H4 (cell line): ENCODE data around the gene ZBTB49. TPM values are rescaled to one million over a fixed set of nuclear protein-coding genes. Genes with fewer than 3 reads are reported as not detected.
A peak's percentile ranks its signal among the peaks of the same experiment; 100 is the strongest.

Source experiments
- DNase-seq: peaks from one replicate; pipeline ENCODE4 v3.0.0-alpha.2; 2015; ENCODE audit warnings: low spot score
- total RNA-seq: library from RNA; depleted of rRNA; stranded (reverse); fragments of >200 nt; shearing (Covaris generic); gene quantifications from 2 replicates; pipeline ENCODE4 v1.2.3, GENCODE V29; 2014

ZBTB49 gene
- total RNA-seq, 1 experiment from 2014 or later, result 5.5 TPM

GRCh38 chr4:4277531-4277930 lies 12.5 kb upstream of the ZBTB49 start:
- no peak for DNase-seq

GRCh38 chr4:4281787-4282186 lies 8.3 kb upstream of the ZBTB49 start:
- no peak for DNase-seq

- no peak for DNase-seq
These were observed 5.0 kb upstream of the ZBTB49 start for GRCh38 chr4:4284827-4285618.

GRCh38 chr4:4288098-4288497 lies 2.0 kb upstream of the ZBTB49 start:
- DNase-seq, result no peak

- DNase-seq, result no peak
These were observed 996 bp upstream of the ZBTB49 start for GRCh38 chr4:4289055-4289454.

GRCh38 chr4:4289597-4289940 lies 482 bp upstream of the ZBTB49 start:
- DNase-seq, result no peak

- no peak for DNase-seq
These were observed 3.2 kb downstream of the ZBTB49 start for GRCh38 chr4:4293279-4293678.

GRCh38 chr4:4296283-4296846 lies 6.3 kb downstream of the ZBTB49 start:
- DNase-seq, result no peak

GRCh38 chr4:4299006-4299405 lies 9.0 kb downstream of the ZBTB49 start:
- DNase-seq, result no peak

- no peak for DNase-seq
These were observed 11.9 kb downstream of the ZBTB49 start for GRCh38 chr4:4302001-4302400.

GRCh38 chr4:4302416-4302815 lies 12.4 kb downstream of the ZBTB49 start:
- no peak for DNase-seq

GRCh38 chr4:4306920-4307319 lies 16.9 kb downstream of the ZBTB49 start:
- DNase-seq, result no peak

GRCh38 chr4:4308800-4309441 lies 18.9 kb downstream of the ZBTB49 start:
- DNase-seq, result peak; percentile 35

- no peak for DNase-seq
These were observed 21.1 kb downstream of the ZBTB49 start for GRCh38 chr4:4311193-4311592.

GRCh38 chr4:4315461-4316149 lies 25.6 kb downstream of the ZBTB49 start:
- no peak for DNase-seq

GRCh38 chr4:4316150-4316495 lies 26.1 kb downstream of the ZBTB49 start:
- DNase-seq, result no peak

GRCh38 chr4:4317496-4318232 lies 27.6 kb downstream of the ZBTB49 start:
- DNase-seq, result no peak

GRCh38 chr4:4320528-4320927 lies 30.5 kb downstream of the ZBTB49 start:
- DNase-seq, result no peak

GRCh38 chr4:4320951-4321714 lies 31.1 kb downstream of the ZBTB49 start:
- DNase-seq, result no peak

- DNase-seq, result no peak
These were observed 32.1 kb downstream of the ZBTB49 start for GRCh38 chr4:4321951-4322688.
